Naive thymus-derived CD8-positive, alpha-beta T cell (primary cell): Measurements from ENCODE around the gene SCFD2. TPM values are rescaled to one million over a fixed set of nuclear protein-coding genes. Genes with fewer than 3 reads are reported as not detected.
A peak's percentile ranks its signal among the peaks of the same experiment; 100 is the strongest.

Experiments used
- ATAC-seq, 2 donors: fragments of 150-1000 bp; cut with Tn5 transposase in 1 of 2; sonication (Bioruptor Pico), chemical (Tn5 transposase) in 1 of 2; 1 replicate in 1 of 2; 2 replicates in 1 of 2; pipeline ENCODE4 v1.10.0; 2021; ENCODE audit warnings: mild to moderate bottlenecking in 2 of 2, moderate library complexity in 2 of 2
- POLR2A ChIA-PET: fragments of 350-600 bp; sonication (Branson Sonifier 250); formaldehyde crosslinking; loops from one replicate; lab custom pipeline; 2021; ENCODE audit warnings: antibody characterized with exemption; lab: Charles Lee
- DNase-seq, 10 donors: peaks; one replicate each; pipeline versions ENCODE4 v3.0.0 to v3.0.0-alpha.2; 2020 to 2022
- H3K27ac Mint-ChIP-seq, 10 donors: one replicate each; pipeline ENCODE4 v1.8.0; 2020 to 2022; ENCODE audit warnings: mild to moderate bottlenecking in 10 of 10, mixed read lengths in 10 of 10, moderate library complexity in 4 of 10, inconsistent platforms in 1 of 10
- H3K27me3 Mint-ChIP-seq, 5 donors: one replicate each; pipeline ENCODE4 v1.8.0; 2021 to 2022; ENCODE audit warnings: mixed read lengths in 5 of 5
- H3K36me3 Mint-ChIP-seq, 3 donors: one replicate each; pipeline ENCODE4 v1.8.0; 2020 to 2022; ENCODE audit warnings: mixed read lengths in 3 of 3, mild to moderate bottlenecking in 2 of 3, inconsistent platforms in 1 of 3
- H3K4me1 Mint-ChIP-seq, 4 donors: one replicate each; pipeline ENCODE4 v1.8.0; 2021 to 2022; ENCODE audit warnings: mixed read lengths in 4 of 4
- H3K4me3 Mint-ChIP-seq, 10 donors: one replicate each; pipeline ENCODE4 v1.8.0; 2020 to 2022; ENCODE audit warnings: mild to moderate bottlenecking in 10 of 10, mixed read lengths in 10 of 10, moderate library complexity in 6 of 10, inconsistent platforms in 1 of 10
- H3K9me3 Mint-ChIP-seq, 9 donors: one replicate each; pipeline ENCODE4 v1.8.0; 2020 to 2022; ENCODE audit warnings: mixed read lengths in 9 of 9, mild to moderate bottlenecking in 3 of 9, inconsistent platforms in 1 of 9, moderate library complexity in 1 of 9
- polyA plus RNA-seq, 3 donors: library from polyadenylated mRNA; unstranded; fragments of 300-500 nt; fragmentation: Illumina TruSeq; gene quantifications; one replicate each; pipeline ENCODE4 v1.2.3, GENCODE V29; 2021
- total RNA-seq, 8 experiments: library from RNA in 2 of 8; stranded (reverse) in 2 of 8; gene quantifications; one replicate each; pipeline ENCODE4 v1.2.3 and lab custom pipeline; 2021 to 2026

The SCFD2 gene
- total and polyA plus RNA-seq, 5 experiments from 2014 or later, result 14.3 to 21.7 (median 17.2) TPM

DNA sequence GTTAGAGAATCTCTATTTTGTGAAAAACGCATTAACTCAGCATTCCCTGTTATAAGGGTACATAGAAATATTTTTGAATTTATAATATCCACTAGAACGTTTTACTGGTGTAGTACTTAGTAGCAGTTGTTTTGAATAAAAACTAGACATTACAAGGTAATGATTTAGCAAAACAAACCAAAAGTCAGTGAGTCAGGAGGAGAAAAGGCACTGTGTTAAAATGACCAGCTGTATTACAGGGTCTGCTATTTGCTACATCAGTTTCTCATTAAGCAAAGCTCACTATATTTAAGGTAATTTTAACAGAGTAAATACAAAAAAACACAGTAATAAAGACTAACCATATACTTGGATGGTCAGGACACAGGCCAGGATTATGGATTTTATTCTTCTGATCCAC, 351.0 kb downstream of the SCFD2 start:
- H3K4me3 Mint-ChIP-seq, result no peak overlapping the region
- H3K27ac Mint-ChIP-seq, result no peak overlapping the region
- POLR2A ChIA-PET, result no interaction called here
- DNase-seq (no peak), ATAC-seq (no peak)
- H3K4me1 Mint-ChIP-seq, result peaks cover 15 to 43% (median 38%) of the 10 kb centered on the region in 4 donors
- H3K36me3 Mint-ChIP-seq, result peaks cover 0 to 10% (median 1%) of the 10 kb centered on the region in 3 donors
- no peaks in the 10 kb centered on the region for H3K27me3 Mint-ChIP-seq
- no peaks in the 10 kb centered on the region for H3K9me3 Mint-ChIP-seq

DNA sequence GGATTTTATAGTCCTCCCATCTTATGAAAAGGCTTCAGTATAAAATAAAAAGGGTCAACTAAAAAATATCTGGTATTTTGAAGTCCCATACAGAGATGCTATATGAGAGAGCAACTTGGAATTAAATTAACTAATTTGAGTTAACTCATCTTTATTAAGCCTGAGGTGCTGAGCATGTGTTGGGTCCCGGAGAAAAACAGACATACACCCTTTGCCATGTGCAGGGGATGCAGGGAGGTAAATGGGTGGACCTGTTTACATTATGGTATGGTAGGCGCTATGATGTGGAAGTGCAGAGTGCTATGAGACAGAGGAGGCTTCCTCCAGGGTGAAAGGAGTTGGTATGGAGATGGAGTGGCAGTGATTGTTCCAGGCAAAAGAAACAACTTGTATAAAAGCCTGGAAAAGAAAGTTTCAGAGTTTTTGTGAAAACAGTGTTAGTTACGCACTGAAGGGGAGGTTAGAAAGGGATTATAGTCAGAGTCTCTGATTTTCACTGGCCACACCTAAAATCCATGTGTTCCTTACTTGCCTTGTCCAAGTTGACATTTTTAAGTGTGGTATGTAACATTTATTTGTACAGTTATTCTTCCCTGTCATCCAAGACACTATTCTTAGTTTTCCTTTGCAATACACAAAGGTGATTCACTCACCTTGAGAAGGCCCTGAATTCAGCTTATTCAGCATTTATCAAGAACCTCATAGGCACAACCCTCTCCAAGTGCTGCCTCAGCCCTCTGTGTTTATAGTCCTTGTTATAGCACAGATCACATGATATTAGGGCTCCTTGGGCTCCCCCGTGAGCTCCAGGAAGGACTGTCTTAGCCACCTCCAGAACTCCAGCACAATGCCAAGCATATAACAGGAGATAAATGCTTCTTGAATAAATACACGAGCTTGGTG, 351.7 kb downstream of the SCFD2 start:
- no peaks in the 10 kb centered on the region for H3K9me3 Mint-ChIP-seq
- H3K4me1 Mint-ChIP-seq, result peaks cover 17 to 51% (median 41%) of the 10 kb centered on the region in 4 donors
- H3K27ac Mint-ChIP-seq, result peak overlapping the region in 7 of 10 donors; percentile 3 to 63 (median 38)
- H3K36me3 Mint-ChIP-seq, result peaks cover 1 to 10% (median 5%) of the 10 kb centered on the region in 3 donors
- H3K4me3 Mint-ChIP-seq, result no peak overlapping the region
- no peaks in the 10 kb centered on the region for H3K27me3 Mint-ChIP-seq
- POLR2A ChIA-PET, result interaction anchor here (1.2 kb wide), 1 partner anchor 301 kb away, joined by 4 read pairs; no protein-coding TSS in a partner anchor
- ATAC-seq, result no peak
- no peak for DNase-seq

DNA sequence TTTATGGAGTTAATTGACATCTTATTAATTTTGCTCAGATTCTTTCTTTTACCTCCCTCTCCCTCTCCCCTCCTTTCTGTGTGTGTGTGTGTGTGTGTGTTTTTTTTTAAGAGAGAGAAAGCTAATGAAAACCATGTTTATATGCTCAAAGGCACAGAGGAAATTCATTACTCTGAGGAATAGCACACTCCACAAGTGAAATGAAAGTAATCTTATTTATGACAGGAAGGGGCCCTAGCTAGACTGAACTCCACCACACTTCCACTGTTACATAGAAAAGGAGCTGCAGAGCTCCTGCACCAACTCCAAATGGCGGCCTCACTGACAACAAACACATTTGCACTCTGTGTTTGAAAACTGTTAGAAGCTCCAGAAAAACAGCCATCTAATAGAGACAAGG, 353.1 kb downstream of the SCFD2 start:
- ATAC-seq, result peak; percentile 53 to 70
- peak overlapping the region; percentile 53 to 95 (median 86) for H3K27ac Mint-ChIP-seq
- peaks cover 6 to 14% (median 12%) of the 10 kb centered on the region in 3 donors for H3K36me3 Mint-ChIP-seq
- H3K9me3 Mint-ChIP-seq, result peaks cover 0 to 5% (median 1%) of the 10 kb centered on the region in 9 donors
- peak in 3 of 10 donors; percentile 2 to 18 (median 11) for DNase-seq
- peak overlapping the region; percentile 58 to 82 (median 77) for H3K4me3 Mint-ChIP-seq
- peaks cover 17 to 58% (median 41%) of the 10 kb centered on the region in 4 donors for H3K4me1 Mint-ChIP-seq
- H3K27me3 Mint-ChIP-seq, result no peaks in the 10 kb centered on the region
- POLR2A ChIA-PET, result interaction anchor here (1.2 kb wide), 1 partner anchor 300 kb away, joined by 4 read pairs; no protein-coding TSS in a partner anchor

DNA sequence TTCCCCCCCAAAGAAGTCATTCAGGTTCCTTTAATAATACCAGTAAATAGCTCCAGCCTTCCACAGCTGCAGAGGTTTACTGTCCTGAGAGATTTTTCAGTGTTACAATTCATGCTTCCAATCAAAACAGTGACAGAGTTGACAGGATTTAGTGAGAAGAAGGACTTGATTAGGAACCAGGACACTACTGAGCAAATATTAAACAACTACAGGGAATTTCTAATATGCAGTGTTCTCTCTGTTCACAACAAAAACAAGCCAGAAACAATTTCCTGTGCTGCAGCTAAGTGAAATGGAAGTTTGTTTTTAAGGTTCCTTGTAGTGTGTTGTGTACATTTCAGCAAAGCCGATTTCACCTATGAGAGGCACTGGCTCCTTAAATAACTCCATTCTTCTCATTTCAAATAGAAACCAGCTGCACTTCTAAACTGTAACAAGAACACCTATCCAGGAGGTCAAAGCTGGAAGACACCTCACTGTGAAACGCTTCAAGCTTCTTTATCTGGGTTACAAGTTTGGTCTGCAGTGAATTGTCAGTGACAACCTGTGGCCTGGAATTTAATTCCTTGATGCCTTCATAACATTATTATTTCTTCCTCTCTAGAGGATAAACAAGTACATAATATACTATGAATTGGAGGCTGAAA, 354.5 kb downstream of the SCFD2 start:
- ATAC-seq, result no peak
- DNase-seq, result no peak
- peak overlapping the region in 4 of 10 donors; percentile 5 to 70 (median 11) for H3K4me3 Mint-ChIP-seq
- H3K27me3 Mint-ChIP-seq, result no peaks in the 10 kb centered on the region
- POLR2A ChIA-PET, result no interaction called here
- H3K9me3 Mint-ChIP-seq, result peaks cover 0 to 15% (median 1%) of the 10 kb centered on the region in 9 donors
- peak overlapping the region in 5 of 10 donors; percentile 37 to 90 (median 44) for H3K27ac Mint-ChIP-seq
- peaks cover 9 to 17% (median 15%) of the 10 kb centered on the region in 3 donors for H3K36me3 Mint-ChIP-seq
- H3K4me1 Mint-ChIP-seq, result peaks cover 15 to 61% (median 41%) of the 10 kb centered on the region in 4 donors

DNA sequence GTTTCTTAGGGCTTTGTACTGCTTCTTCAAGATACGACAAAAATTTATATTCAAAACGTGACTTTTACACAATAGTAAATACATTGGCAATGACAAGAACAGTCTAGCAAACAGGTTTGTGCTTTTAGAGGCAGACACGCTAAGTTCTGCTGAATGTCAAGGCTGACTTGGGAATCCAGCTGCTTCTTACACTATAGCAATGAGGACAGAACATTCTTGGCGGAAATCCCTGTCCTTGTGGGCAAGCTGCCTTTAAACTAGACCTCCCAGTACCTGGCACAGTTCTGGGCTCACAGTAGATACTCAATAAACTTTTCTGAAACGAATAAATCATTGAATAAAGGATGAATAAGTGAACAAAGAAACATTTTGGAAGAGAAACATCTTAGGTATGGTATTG, 355.5 kb downstream of the SCFD2 start:
- DNase-seq (no peak), ATAC-seq (no peak)
- Mint-ChIP-seq H3K9me3 (peaks cover 0 to 15% (median 1%) of the 10 kb centered on the region in 9 donors), H3K4me1 (peaks cover 20 to 61% (median 42%) of the 10 kb centered on the region in 4 donors), H3K36me3 (peaks cover 9 to 19% (median 15%) of the 10 kb centered on the region in 3 donors), H3K4me3 (no peak overlapping the region), H3K27me3 (no peaks in the 10 kb centered on the region), H3K27ac (peak overlapping the region in 2 of 10 donors; percentile 7 to 52)
- POLR2A ChIA-PET, result no interaction called here

GRCh38 chr4:53009824-53010223, 356.0 kb downstream of the SCFD2 start:
- H3K9me3 Mint-ChIP-seq, result peaks cover 0 to 15% (median 1%) of the 10 kb centered on the region in 9 donors
- H3K4me3 Mint-ChIP-seq, result no peak overlapping the region
- POLR2A ChIA-PET, result no interaction called here
- H3K4me1 Mint-ChIP-seq, result peaks cover 20 to 61% (median 42%) of the 10 kb centered on the region in 4 donors
- no peak for ATAC-seq
- H3K36me3 Mint-ChIP-seq, result peaks cover 9 to 19% (median 15%) of the 10 kb centered on the region in 3 donors
- no peak for DNase-seq
- peak overlapping the region in 1 of 10 donors; percentile 23 for H3K27ac Mint-ChIP-seq
- H3K27me3 Mint-ChIP-seq, result no peaks in the 10 kb centered on the region

GRCh38 chr4:53007024-53007423, 358.8 kb downstream of the SCFD2 start:
- Mint-ChIP-seq H3K27me3 (no peaks in the 10 kb centered on the region), H3K9me3 (peaks cover 0 to 15% (median 1%) of the 10 kb centered on the region in 9 donors), H3K4me3 (no peak overlapping the region), H3K36me3 (peaks cover 9 to 19% (median 13%) of the 10 kb centered on the region in 3 donors), H3K4me1 (peaks cover 13 to 39% (median 23%) of the 10 kb centered on the region in 4 donors), H3K27ac (no peak overlapping the region)
- POLR2A ChIA-PET, result no interaction called here
- no peak for DNase-seq
- no peak for ATAC-seq

- Mint-ChIP-seq H3K4me1 (peaks cover 10 to 27% (median 14%) of the 10 kb centered on the region in 4 donors), H3K4me3 (no peak overlapping the region), H3K9me3 (peaks cover 0 to 15% (median 1%) of the 10 kb centered on the region in 9 donors), H3K27ac (no peak overlapping the region), H3K27me3 (no peaks in the 10 kb centered on the region), H3K36me3 (peaks cover 9 to 19% (median 13%) of the 10 kb centered on the region in 3 donors)
- DNase-seq (no peak), ATAC-seq (no peak)
- POLR2A ChIA-PET, result no interaction called here
These were observed 360.1 kb downstream of the SCFD2 start for GRCh38 chr4:53005808-53006207.

- Mint-ChIP-seq H3K4me1 (peaks cover 8 to 20% (median 12%) of the 10 kb centered on the region in 4 donors), H3K27me3 (no peaks in the 10 kb centered on the region), H3K27ac (no peak overlapping the region), H3K4me3 (no peak overlapping the region), H3K9me3 (peaks cover 0 to 15% (median 1%) of the 10 kb centered on the region in 9 donors), H3K36me3 (peaks cover 9 to 19% (median 10%) of the 10 kb centered on the region in 3 donors)
- POLR2A ChIA-PET, result no interaction called here
- no peak for ATAC-seq
- no peak for DNase-seq
These were observed 360.7 kb downstream of the SCFD2 start for GRCh38 chr4:53005149-53005546.

GRCh38 chr4:53004497-53005148, 361.2 kb downstream of the SCFD2 start:
- Mint-ChIP-seq H3K27ac (no peak overlapping the region), H3K9me3 (peaks cover 0 to 15% (median 1%) of the 10 kb centered on the region in 9 donors), H3K27me3 (no peaks in the 10 kb centered on the region), H3K4me3 (no peak overlapping the region), H3K36me3 (peaks cover 5 to 19% (median 11%) of the 10 kb centered on the region in 3 donors), H3K4me1 (peaks cover 5 to 18% (median 9%) of the 10 kb centered on the region in 4 donors)
- DNase-seq (no peak), ATAC-seq (no peak)
- POLR2A ChIA-PET, result no interaction called here

DNA sequence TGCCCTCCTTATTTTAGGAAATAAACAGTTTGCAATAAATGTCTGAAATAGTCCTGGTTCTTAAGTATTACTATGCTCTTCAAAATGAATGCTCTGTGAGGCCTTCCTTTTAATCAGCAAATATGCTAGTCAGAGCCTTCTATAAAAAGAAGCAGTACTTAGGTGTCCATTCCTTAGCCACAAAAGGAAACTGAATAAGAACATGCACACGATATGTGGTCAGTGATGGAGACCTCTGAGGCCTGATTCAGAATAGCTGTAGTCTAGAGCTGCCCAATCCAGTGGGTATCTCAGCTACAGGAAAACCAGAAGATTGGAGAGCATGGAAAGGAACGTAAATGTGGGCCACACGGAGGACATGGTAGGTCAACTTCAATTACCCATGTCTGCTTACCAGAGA, 361.9 kb downstream of the SCFD2 start:
- ATAC-seq, result no peak
- POLR2A ChIA-PET, result no interaction called here
- Mint-ChIP-seq H3K27ac (no peak overlapping the region), H3K36me3 (peaks cover 4 to 16% (median 16%) of the 10 kb centered on the region in 3 donors), H3K4me1 (peaks cover 6 to 18% (median 10%) of the 10 kb centered on the region in 4 donors), H3K27me3 (no peaks in the 10 kb centered on the region), H3K9me3 (peaks cover 0 to 15% (median 1%) of the 10 kb centered on the region in 9 donors), H3K4me3 (no peak overlapping the region)
- DNase-seq, result no peak

DNA sequence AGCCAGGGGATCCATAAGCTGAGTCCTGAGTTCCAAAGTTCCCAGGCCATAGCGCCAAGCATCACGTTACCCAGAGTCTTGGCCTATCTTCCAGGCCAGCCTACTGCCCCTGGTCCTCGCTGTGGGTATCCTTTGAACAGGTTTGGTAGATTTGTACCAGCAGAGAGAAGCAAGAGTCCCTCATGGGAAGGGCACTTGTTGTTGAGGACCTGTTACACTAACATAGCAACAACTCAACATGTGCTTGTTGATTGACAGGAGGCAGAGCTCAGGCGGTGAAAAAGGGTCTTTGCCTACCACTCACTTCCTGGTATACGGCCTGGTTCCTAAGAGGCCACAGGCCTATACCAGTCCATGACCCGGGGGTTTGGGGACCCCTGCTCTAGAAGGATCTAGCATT, 365.3 kb downstream of the SCFD2 start:
- H3K27ac Mint-ChIP-seq, result no peak overlapping the region
- H3K36me3 Mint-ChIP-seq, result peaks cover 0 to 19% (median 5%) of the 10 kb centered on the region in 3 donors
- DNase-seq, result no peak
- POLR2A ChIA-PET, result no interaction called here
- peaks cover 3 to 11% (median 8%) of the 10 kb centered on the region in 4 donors for H3K4me1 Mint-ChIP-seq
- no peak for ATAC-seq
- H3K27me3 Mint-ChIP-seq, result no peaks in the 10 kb centered on the region
- H3K9me3 Mint-ChIP-seq, result no peaks in the 10 kb centered on the region
- H3K4me3 Mint-ChIP-seq, result no peak overlapping the region
